OCI-LY1 (cell line): ENCODE data around the gene GOLGA1.

ENCODE experiments used
- H2AFZ ChIP-seq: fragments of 200-600 bp; sonication (generic), shearing (Covaris generic); 2 replicates; pipeline ENCODE4 v1.6.0; 2014; ENCODE audit warnings: antibody characterized with exemption, mild to moderate bottlenecking, low read length
- H3F3A ChIP-seq: fragments of 200-600 bp; sonication (generic), shearing (Covaris generic); 2 replicates; pipeline ENCODE4 v1.6.0; 2014; ENCODE audit warnings: mild to moderate bottlenecking, antibody characterized with exemption, low read length, moderate library complexity; ENCODE audit not compliant: insufficient read depth
- H3K27ac ChIP-seq: fragments of 200-600 bp; sonication (generic); 2 replicates; pipeline ENCODE4 v1.5.1; 2014; ENCODE audit warnings: low read length, mixed run types, mild to moderate bottlenecking, low read depth; ENCODE audit not compliant: poor library complexity, severe bottlenecking
- H3K27me3 ChIP-seq: fragments of 200-600 bp; sonication (generic); 2 replicates; pipeline ENCODE4 v1.6.0; 2014; ENCODE audit warnings: antibody characterized with exemption, mild to moderate bottlenecking, low read length, moderate library complexity; ENCODE audit not compliant: insufficient read depth
- H3K36me3 ChIP-seq: fragments of 200-600 bp; sonication (generic); 2 replicates; pipeline ENCODE4 v1.6.1; 2014; ENCODE audit warnings: mild to moderate bottlenecking, antibody characterized with exemption, low read length, moderate library complexity, mixed read lengths; ENCODE audit not compliant: insufficient read depth
- H3K4me1 ChIP-seq: fragments of 200-600 bp; sonication (generic); 2 replicates; pipeline ENCODE4 v1.5.1; 2014; ENCODE audit warnings: mild to moderate bottlenecking, low read length, moderate library complexity; ENCODE audit not compliant: insufficient read depth, severe bottlenecking
- H3K4me2 ChIP-seq: fragments of 200-600 bp; sonication (generic), shearing (Covaris generic); 2 replicates; pipeline ENCODE4 v1.6.1; 2014; ENCODE audit warnings: low read length
- H3K4me3 ChIP-seq: fragments of 200-600 bp; sonication (generic); 2 replicates; pipeline ENCODE4 v1.5.1; 2014; ENCODE audit warnings: low read length, low read depth, mild to moderate bottlenecking, mixed read lengths; ENCODE audit not compliant: poor library complexity, severe bottlenecking
- H3K79me2 ChIP-seq: fragments of 200-600 bp; shearing (Covaris generic); 2 replicates; pipeline ENCODE4 v1.6.1; 2016; ENCODE audit warnings: mixed run types, low read length, mixed read lengths; ENCODE audit not compliant: insufficient read depth
- H3K9ac ChIP-seq: fragments of 200-600 bp; sonication (generic), shearing (Covaris generic); 2 replicates; pipeline ENCODE4 v1.6.1; 2014; ENCODE audit warnings: mild to moderate bottlenecking, low read length, mixed read lengths
- H3K9me2 ChIP-seq: fragments of 200-600 bp; sonication (generic), shearing (Covaris generic); 2 replicates; pipeline ENCODE4 v1.6.1; 2014; ENCODE audit warnings: low read depth, mild to moderate bottlenecking, low read length, mixed read lengths
- H3K9me3 ChIP-seq: fragments of 200-600 bp; shearing (Covaris generic); 2 replicates; pipeline ENCODE4 v1.6.1; 2014; ENCODE audit warnings: low read length, mixed read lengths
- H4K20me1 ChIP-seq: fragments of 200-600 bp; sonication (generic), shearing (Covaris generic); 2 replicates; pipeline ENCODE4 v1.6.0; 2016; ENCODE audit warnings: mild to moderate bottlenecking, low read length; ENCODE audit not compliant: insufficient read depth
- EZH2 ChIP-seq: fragments of 200-600 bp; sonication (generic), shearing (Covaris generic); IDR thresholded peaks from 2 replicates; pipeline ENCODE4 v1.8.0; 2017; ENCODE audit warnings: borderline replicate concordance, mixed run types, mild to moderate bottlenecking, antibody characterized with exemption, low read length, moderate library complexity, mixed read lengths
- TF ChIP-seq, protein P1 (sequence below): fragments of 200-600 bp; sonication (generic), shearing (Covaris generic); IDR thresholded peaks from 2 replicates; pipeline ENCODE4 v1.5.1; 2017; ENCODE audit warnings: mild to moderate bottlenecking, antibody characterized with exemption, low read length, moderate library complexity, mixed read lengths

GOLGA1 gene

DNA sequence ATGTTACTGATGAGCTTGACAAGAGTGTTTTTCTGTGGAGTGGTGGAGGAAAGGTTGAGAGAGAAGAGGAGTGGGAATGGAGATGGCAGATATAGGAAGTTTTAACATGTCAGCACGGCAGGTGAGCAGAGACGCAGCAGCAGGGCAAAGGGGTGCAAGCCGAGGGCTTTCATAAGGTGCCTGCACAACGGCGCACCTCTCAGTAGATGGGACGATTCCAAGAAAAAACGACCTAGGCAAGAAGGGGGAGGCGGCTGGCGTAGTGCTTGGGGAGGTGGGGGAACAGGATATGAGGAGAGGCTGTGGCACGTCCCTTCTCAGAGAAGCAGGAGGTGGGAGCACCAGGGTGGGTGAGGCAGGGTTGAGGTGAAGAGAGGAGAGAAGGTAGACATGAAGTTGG lies 54.4 kb downstream of the GOLGA1 start:
- H2AFZ ChIP-seq: no peak overlapping the region
- H3K36me3 ChIP-seq: peaks cover 71% of the 10 kb centered on the region; the same call in 1 of the 2 replicates
- no peaks in the 10 kb centered on the region for H4K20me1 ChIP-seq
- H3K4me3 ChIP-seq: no peak overlapping the region
- peaks cover under 1% of the 10 kb centered on the region for H3K4me1 ChIP-seq
- no peaks in the 10 kb centered on the region for H3K79me2 ChIP-seq
- H3F3A ChIP-seq: no peaks in the 10 kb centered on the region
- no peaks in the 10 kb centered on the region for H3K27me3 ChIP-seq
- no peak for TF ChIP-seq EZH2
- TF ChIP-seq, protein P1, sequence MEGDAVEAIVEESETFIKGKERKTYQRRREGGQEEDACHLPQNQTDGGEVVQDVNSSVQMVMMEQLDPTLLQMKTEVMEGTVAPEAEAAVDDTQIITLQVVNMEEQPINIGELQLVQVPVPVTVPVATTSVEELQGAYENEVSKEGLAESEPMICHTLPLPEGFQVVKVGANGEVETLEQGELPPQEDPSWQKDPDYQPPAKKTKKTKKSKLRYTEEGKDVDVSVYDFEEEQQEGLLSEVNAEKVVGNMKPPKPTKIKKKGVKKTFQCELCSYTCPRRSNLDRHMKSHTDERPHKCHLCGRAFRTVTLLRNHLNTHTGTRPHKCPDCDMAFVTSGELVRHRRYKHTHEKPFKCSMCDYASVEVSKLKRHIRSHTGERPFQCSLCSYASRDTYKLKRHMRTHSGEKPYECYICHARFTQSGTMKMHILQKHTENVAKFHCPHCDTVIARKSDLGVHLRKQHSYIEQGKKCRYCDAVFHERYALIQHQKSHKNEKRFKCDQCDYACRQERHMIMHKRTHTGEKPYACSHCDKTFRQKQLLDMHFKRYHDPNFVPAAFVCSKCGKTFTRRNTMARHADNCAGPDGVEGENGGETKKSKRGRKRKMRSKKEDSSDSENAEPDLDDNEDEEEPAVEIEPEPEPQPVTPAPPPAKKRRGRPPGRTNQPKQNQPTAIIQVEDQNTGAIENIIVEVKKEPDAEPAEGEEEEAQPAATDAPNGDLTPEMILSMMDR: no peak
- no peak overlapping the region for H3K27ac ChIP-seq
- H3K4me2 ChIP-seq: no peak overlapping the region
- no peak overlapping the region for H3K9ac ChIP-seq
- H3K9me3 ChIP-seq: no peaks in the 10 kb centered on the region
- H3K9me2 ChIP-seq: no peaks in the 10 kb centered on the region

DNA sequence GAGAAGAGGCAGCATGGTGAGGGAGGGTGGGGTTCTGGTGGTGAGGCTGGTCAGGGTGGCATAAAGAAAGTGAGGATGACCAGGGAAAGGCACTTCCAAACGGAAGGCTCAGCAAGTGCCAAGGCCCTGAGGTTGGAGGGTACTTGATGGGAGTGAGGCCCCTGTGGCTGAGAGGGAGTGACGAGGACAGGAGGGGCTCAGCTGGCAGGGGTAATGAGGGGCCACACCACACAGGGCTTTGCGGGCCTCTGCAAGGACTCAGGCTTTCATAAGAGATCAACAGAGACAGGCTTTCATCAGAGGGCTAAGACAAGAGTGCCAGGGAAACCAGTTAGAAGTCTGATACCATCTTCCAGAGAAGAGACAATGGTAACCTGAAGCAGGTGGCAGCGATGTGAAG lies 55.3 kb downstream of the GOLGA1 start:
- H3K4me1 ChIP-seq: peaks cover 9% of the 10 kb centered on the region
- H3K79me2 ChIP-seq: no peaks in the 10 kb centered on the region
- H3K27me3 ChIP-seq: no peaks in the 10 kb centered on the region
- H3F3A ChIP-seq: no peaks in the 10 kb centered on the region
- H4K20me1 ChIP-seq: no peaks in the 10 kb centered on the region
- H3K27ac ChIP-seq: no peak overlapping the region
- no peaks in the 10 kb centered on the region for H3K9me3 ChIP-seq
- no peak overlapping the region for H3K9ac ChIP-seq
- TF ChIP-seq, protein P1: no peak
- TF ChIP-seq EZH2: no peak
- no peak overlapping the region for H2AFZ ChIP-seq
- no peaks in the 10 kb centered on the region for H3K9me2 ChIP-seq
- H3K36me3 ChIP-seq: peaks cover 67% of the 10 kb centered on the region; the same call in 1 of the 2 replicates
- no peak overlapping the region for H3K4me2 ChIP-seq
- no peak overlapping the region for H3K4me3 ChIP-seq

DNA sequence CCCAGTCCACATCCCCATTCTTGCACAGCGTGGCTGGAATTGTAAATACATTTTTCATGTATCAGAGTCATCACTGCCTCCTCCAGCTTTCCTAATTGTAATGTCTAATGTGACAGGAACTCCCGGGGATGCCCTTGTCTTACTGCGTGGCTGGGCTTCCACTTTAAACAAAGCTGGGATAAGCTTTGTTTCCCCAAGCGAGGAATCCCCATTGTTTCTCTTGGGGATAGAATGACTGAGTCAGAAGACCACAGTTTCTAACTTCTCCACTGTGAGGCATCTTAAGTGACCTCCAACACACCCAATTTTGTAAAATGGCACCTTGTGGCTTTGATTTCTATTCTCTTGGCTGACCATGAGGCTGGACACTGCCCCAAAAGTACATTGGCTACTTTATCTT lies 56.5 kb downstream of the GOLGA1 start:
- Histone ChIP-seq H3K9me3 (no peaks in the 10 kb centered on the region), H2AFZ (no peak overlapping the region), H4K20me1 (no peaks in the 10 kb centered on the region), H3K79me2 (no peaks in the 10 kb centered on the region), H3K27me3 (no peaks in the 10 kb centered on the region), H3K4me1 (peaks cover 17% of the 10 kb centered on the region), H3K27ac (no peak overlapping the region), H3K4me2 (no peak overlapping the region), H3K4me3 (no peak overlapping the region), H3K9ac (no peak overlapping the region), H3K36me3 (peaks cover 65% of the 10 kb centered on the region; the same call in 1 of the 2 replicates), H3K9me2 (no peaks in the 10 kb centered on the region), H3F3A (no peaks in the 10 kb centered on the region)
- TF ChIP-seq, protein P1: no peak
- no peak for TF ChIP-seq EZH2
